ENCODE data around the gene HIVEP3.

The HIVEP3 gene

DNA sequence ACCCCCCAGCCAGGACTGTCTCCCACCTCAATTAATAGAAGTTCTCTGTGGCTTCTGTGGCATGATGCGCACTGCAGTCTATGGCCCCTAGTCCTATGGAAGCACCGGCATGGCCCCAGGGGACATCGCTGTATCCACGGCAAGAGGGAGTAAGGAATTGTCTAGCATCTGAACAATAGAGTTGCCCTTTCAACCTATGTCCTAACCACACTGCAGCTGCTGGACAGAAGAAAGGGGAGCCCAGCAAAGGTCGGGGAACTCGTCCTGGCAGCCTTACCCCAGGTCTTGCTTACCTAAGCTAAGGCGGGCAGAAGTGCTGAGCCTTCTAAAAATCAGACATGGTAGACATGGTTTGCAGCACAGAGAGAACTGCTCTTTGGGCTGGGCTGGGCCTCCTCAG, 330.9 kb downstream of the HIVEP3 start:
- Histone ChIP-seq H3K27ac (ENCODE audit: low read length) (no peak overlapping the region), H3K4me3 (ENCODE audit: low read length in 2 of 2) (no peak overlapping the region), H3K36me3 (ENCODE audit: control insufficient read depth in 2 of 2, insufficient read depth in 2 of 2, low read length in 2 of 2) (no peaks in the 10 kb centered on the region), H3K27me3 (ENCODE audit: control insufficient read depth in 1 of 2, insufficient read depth in 2 of 2, low read length in 2 of 2) (no peaks in the 10 kb centered on the region), H3K9me3 (ENCODE audit: control insufficient read depth in 2 of 2, low read length in 2 of 2) (peaks cover 0 to 3% of the 10 kb centered on the region in 2 donors), H3K9ac (ENCODE audit: low read length in 2 of 2) (no peak overlapping the region), H3K4me1 (ENCODE audit: control insufficient read depth, insufficient read depth, low read length) (no peaks in the 10 kb centered on the region)

GRCh38 chr1:41586230-41586629, 332.5 kb downstream of the HIVEP3 start:
- Histone ChIP-seq H3K4me1 (ENCODE audit: control insufficient read depth, insufficient read depth, low read length) (no peaks in the 10 kb centered on the region), H3K27me3 (ENCODE audit: control insufficient read depth in 1 of 2, insufficient read depth in 2 of 2, low read length in 2 of 2) (no peaks in the 10 kb centered on the region), H3K27ac (ENCODE audit: low read length) (no peak overlapping the region), H3K4me3 (ENCODE audit: low read length in 2 of 2) (no peak overlapping the region), H3K9ac (ENCODE audit: low read length in 2 of 2) (no peak overlapping the region), H3K9me3 (ENCODE audit: control insufficient read depth in 2 of 2, low read length in 2 of 2) (peaks cover 0 to 3% of the 10 kb centered on the region in 2 donors), H3K36me3 (ENCODE audit: control insufficient read depth in 2 of 2, insufficient read depth in 2 of 2, low read length in 2 of 2) (no peaks in the 10 kb centered on the region)

DNA sequence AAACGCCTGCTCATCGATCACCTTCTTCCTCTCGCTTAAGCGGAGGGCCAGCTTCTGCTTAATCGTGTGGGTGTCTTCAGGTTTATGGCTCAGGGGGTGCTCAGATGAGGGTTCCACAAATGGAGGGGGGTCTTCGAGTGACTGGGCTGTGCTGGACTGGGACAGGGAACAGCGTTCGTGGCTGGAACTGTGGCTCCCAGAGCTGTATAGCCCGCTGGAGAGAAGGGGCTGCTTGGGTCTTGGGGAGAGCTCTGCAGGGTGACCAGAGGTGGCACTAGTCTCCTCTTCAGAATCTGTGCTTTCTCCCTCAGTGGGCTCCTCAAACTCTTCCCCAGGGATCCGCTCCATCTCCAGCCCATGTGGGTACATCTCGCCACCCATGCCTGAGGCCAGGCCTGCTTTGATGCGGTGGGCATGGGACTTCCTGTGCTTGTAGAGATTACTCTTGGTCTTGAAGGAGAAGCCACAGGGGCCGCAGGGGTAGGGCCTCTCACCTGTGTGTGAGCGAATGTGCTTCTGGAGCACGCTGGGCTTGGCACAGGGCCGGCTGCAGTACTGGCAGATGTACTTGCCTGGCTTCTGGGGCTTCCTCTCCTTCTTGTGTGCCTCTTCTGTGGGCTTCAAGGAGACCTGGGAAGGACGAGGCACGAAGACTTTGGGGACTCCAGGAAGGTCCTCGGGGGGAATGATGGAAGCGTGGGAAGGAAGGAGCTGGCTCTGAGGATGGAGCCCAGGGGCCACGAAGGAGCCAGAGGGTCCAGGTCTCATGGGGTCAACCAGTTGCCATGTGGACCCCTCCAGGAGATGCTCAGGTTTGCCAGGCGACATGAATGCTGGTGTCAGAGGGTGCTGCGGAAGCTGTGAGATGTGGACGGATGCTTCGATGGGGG, 334.8 kb downstream of the HIVEP3 start:
- Histone ChIP-seq H3K4me3 (ENCODE audit: low read length in 2 of 2) (no peak overlapping the region), H3K27me3 (ENCODE audit: control insufficient read depth in 1 of 2, insufficient read depth in 2 of 2, low read length in 2 of 2) (no peaks in the 10 kb centered on the region)

GRCh38 chr1:41582851-41583657, 335.7 kb downstream of the HIVEP3 start:
- no peak overlapping the region for H3K9ac ChIP-seq (ENCODE audit: low read length in 2 of 2)
- no peaks in the 10 kb centered on the region for H3K36me3 ChIP-seq (ENCODE audit: control insufficient read depth in 2 of 2, insufficient read depth in 2 of 2, low read length in 2 of 2)
- no peak overlapping the region for H3K4me3 ChIP-seq (ENCODE audit: low read length in 2 of 2)
- no peaks in the 10 kb centered on the region for H3K27me3 ChIP-seq (ENCODE audit: control insufficient read depth in 1 of 2, insufficient read depth in 2 of 2, low read length in 2 of 2)
- H3K4me1 ChIP-seq (ENCODE audit: control insufficient read depth, insufficient read depth, low read length) = no peaks in the 10 kb centered on the region
- H3K27ac ChIP-seq (ENCODE audit: low read length) = no peak overlapping the region
- no peaks in the 10 kb centered on the region for H3K9me3 ChIP-seq (ENCODE audit: control insufficient read depth in 2 of 2, low read length in 2 of 2)

More for the DNA sequence above, 334.8 kb downstream of the HIVEP3 start:
- H3K9ac ChIP-seq (ENCODE audit: low read length in 2 of 2) = no peak overlapping the region
- no peak overlapping the region for H3K27ac ChIP-seq (ENCODE audit: low read length)
- H3K4me1 ChIP-seq (ENCODE audit: control insufficient read depth, insufficient read depth, low read length) = no peaks in the 10 kb centered on the region
- no peaks in the 10 kb centered on the region for H3K36me3 ChIP-seq (ENCODE audit: control insufficient read depth in 2 of 2, insufficient read depth in 2 of 2, low read length in 2 of 2)
- H3K9me3 ChIP-seq (ENCODE audit: control insufficient read depth in 2 of 2, low read length in 2 of 2) = no peaks in the 10 kb centered on the region

DNA sequence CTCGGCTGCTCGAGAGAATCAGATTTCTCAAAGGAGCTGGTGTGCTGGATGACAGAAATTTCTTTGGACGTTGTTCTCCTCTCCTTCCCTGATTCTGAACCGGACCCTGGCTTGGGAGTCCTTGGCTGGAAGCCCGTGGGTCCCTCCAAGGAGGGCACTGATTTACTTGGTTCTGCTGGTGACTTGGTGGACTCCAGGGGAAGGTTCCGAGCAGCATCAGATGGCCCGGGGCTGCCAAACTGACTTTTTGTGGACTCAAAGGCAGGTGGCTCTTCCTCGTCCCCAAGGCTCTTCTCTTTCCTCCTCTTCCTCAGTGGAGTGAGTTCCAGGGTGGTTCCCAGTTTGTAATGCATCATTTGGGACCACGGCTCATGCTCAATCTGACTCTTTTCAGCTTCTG, 336.4 kb downstream of the HIVEP3 start:
- H3K36me3 ChIP-seq (ENCODE audit: control insufficient read depth in 2 of 2, insufficient read depth in 2 of 2, low read length in 2 of 2) = no peaks in the 10 kb centered on the region
- no peaks in the 10 kb centered on the region for H3K27me3 ChIP-seq (ENCODE audit: control insufficient read depth in 1 of 2, insufficient read depth in 2 of 2, low read length in 2 of 2)
- H3K9ac ChIP-seq (ENCODE audit: low read length in 2 of 2) = no peak overlapping the region
- no peak overlapping the region for H3K4me3 ChIP-seq (ENCODE audit: low read length in 2 of 2)
- H3K4me1 ChIP-seq (ENCODE audit: control insufficient read depth, insufficient read depth, low read length) = no peaks in the 10 kb centered on the region
- no peak overlapping the region for H3K27ac ChIP-seq (ENCODE audit: low read length)
- no peaks in the 10 kb centered on the region for H3K9me3 ChIP-seq (ENCODE audit: control insufficient read depth in 2 of 2, low read length in 2 of 2)

DNA sequence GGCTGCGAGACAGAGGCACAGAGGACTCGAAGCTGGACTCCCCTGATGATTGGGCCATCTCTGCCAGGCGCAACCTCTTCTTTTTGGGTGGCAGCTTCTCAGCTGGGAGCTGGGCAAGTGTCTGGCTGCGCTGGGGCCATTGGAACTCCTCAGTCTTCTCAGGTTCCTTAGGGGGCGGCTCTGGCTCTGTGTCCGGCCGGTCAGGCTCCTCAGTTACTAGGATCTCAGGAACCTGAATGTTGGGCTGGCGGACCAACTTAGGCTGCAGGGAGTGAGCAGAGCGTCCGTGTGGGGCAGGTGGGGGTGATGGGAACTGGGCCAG, 336.8 kb downstream of the HIVEP3 start:
- H3K27ac ChIP-seq (ENCODE audit: low read length) = no peak overlapping the region
- no peaks in the 10 kb centered on the region for H3K27me3 ChIP-seq (ENCODE audit: control insufficient read depth in 1 of 2, insufficient read depth in 2 of 2, low read length in 2 of 2)
- no peak overlapping the region for H3K4me3 ChIP-seq (ENCODE audit: low read length in 2 of 2)
- H3K36me3 ChIP-seq (ENCODE audit: control insufficient read depth in 2 of 2, insufficient read depth in 2 of 2, low read length in 2 of 2) = no peaks in the 10 kb centered on the region
- H3K4me1 ChIP-seq (ENCODE audit: control insufficient read depth, insufficient read depth, low read length) = no peaks in the 10 kb centered on the region
- no peaks in the 10 kb centered on the region for H3K9me3 ChIP-seq (ENCODE audit: control insufficient read depth in 2 of 2, low read length in 2 of 2)
- H3K9ac ChIP-seq (ENCODE audit: low read length in 2 of 2) = no peak overlapping the region

GRCh38 chr1:41581216-41582003, 337.3 kb downstream of the HIVEP3 start:
- Histone ChIP-seq H3K27me3 (ENCODE audit: control insufficient read depth in 1 of 2, insufficient read depth in 2 of 2, low read length in 2 of 2) (no peaks in the 10 kb centered on the region), H3K4me1 (ENCODE audit: control insufficient read depth, insufficient read depth, low read length) (no peaks in the 10 kb centered on the region), H3K36me3 (ENCODE audit: control insufficient read depth in 2 of 2, insufficient read depth in 2 of 2, low read length in 2 of 2) (no peaks in the 10 kb centered on the region), H3K4me3 (ENCODE audit: low read length in 2 of 2) (no peak overlapping the region), H3K9ac (ENCODE audit: low read length in 2 of 2) (no peak overlapping the region), H3K27ac (ENCODE audit: low read length) (no peak overlapping the region), H3K9me3 (ENCODE audit: control insufficient read depth in 2 of 2, low read length in 2 of 2) (no peaks in the 10 kb centered on the region)

DNA sequence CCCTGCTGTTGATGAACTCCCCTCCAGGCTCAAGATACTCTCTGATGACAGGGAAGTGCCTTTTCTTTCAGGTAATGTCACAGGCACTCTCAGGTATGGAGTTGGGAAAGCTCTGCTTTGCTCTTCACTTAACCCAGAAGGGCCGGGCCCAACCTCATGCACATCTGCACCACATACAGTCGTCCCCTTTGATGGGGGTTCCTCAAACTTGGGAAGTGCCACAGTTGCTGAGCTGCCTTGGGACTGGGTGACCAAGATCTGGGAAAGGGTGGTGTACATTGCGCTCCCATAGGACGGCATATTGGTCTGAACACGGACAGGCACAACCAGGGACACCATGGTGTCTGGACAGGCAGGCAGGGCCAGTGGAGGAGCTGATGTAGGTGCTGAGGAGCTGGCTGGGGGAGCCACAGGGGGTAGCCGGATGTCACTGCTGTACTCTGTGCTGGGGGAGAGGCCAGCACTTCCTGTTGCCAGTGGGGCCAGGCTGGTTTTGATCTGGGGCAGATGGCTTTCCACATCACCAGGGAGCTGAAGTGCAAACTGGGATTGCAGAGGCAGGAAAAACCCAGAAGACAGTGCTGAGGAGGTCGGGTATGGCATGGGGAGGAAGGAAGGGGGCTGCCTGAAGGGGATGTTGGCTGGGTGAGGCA, 338.1 kb downstream of the HIVEP3 start:
- no peak overlapping the region for H3K27ac ChIP-seq (ENCODE audit: low read length)
- H3K4me1 ChIP-seq (ENCODE audit: control insufficient read depth, insufficient read depth, low read length) = no peaks in the 10 kb centered on the region

GRCh38 chr1:41580021-41580420, 338.7 kb downstream of the HIVEP3 start:
- no peak overlapping the region for H3K27ac ChIP-seq (ENCODE audit: low read length)
- no peaks in the 10 kb centered on the region for H3K4me1 ChIP-seq (ENCODE audit: control insufficient read depth, insufficient read depth, low read length)
- no peaks in the 10 kb centered on the region for H3K36me3 ChIP-seq (ENCODE audit: control insufficient read depth in 2 of 2, insufficient read depth in 2 of 2, low read length in 2 of 2)
- H3K27me3 ChIP-seq (ENCODE audit: control insufficient read depth in 1 of 2, insufficient read depth in 2 of 2, low read length in 2 of 2) = no peaks in the 10 kb centered on the region
- H3K9me3 ChIP-seq (ENCODE audit: control insufficient read depth in 2 of 2, low read length in 2 of 2) = no peaks in the 10 kb centered on the region
- no peak overlapping the region for H3K4me3 ChIP-seq (ENCODE audit: low read length in 2 of 2)
- no peak overlapping the region for H3K9ac ChIP-seq (ENCODE audit: low read length in 2 of 2)

More for the DNA sequence above, 338.1 kb downstream of the HIVEP3 start:
- H3K4me3 ChIP-seq (ENCODE audit: low read length in 2 of 2) = no peak overlapping the region
- no peaks in the 10 kb centered on the region for H3K9me3 ChIP-seq (ENCODE audit: control insufficient read depth in 2 of 2, low read length in 2 of 2)
- H3K9ac ChIP-seq (ENCODE audit: low read length in 2 of 2) = no peak overlapping the region
- no peaks in the 10 kb centered on the region for H3K27me3 ChIP-seq (ENCODE audit: control insufficient read depth in 1 of 2, insufficient read depth in 2 of 2, low read length in 2 of 2)
- H3K36me3 ChIP-seq (ENCODE audit: control insufficient read depth in 2 of 2, insufficient read depth in 2 of 2, low read length in 2 of 2) = no peaks in the 10 kb centered on the region

DNA sequence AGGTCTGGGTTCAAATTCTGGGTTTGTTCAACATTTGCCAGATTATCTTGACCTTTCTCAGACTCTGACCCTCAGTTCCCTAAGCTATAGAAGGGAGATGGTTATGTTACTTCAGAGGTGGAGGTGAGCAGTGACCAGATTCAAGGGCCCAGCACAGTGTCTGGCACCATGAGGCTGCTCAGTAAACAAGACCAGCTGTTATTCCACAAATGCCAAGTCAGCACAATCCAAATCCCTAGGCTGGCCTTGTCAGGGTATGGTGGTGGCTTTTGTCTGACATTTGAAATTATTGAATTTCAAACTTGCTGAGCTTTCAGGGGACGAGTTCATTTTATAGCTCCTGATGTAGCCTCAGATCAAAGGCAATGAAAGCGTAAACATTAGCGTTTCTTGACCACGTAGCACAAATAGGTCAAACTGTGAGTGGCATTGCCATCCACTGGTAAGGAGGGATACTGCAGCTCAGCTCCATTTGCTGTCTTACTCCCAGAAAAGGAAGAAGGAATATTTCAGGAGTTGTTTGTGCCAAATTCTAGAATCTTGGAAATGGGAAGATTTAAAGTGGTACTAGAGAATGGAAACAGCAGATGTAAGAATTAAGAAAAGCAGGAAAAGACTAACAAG, 339.9 kb downstream of the HIVEP3 start:
- Histone ChIP-seq H3K27me3 (ENCODE audit: control insufficient read depth in 1 of 2, insufficient read depth in 2 of 2, low read length in 2 of 2) (no peaks in the 10 kb centered on the region), H3K4me3 (ENCODE audit: low read length in 2 of 2) (no peak overlapping the region), H3K36me3 (ENCODE audit: control insufficient read depth in 2 of 2, insufficient read depth in 2 of 2, low read length in 2 of 2) (no peaks in the 10 kb centered on the region), H3K9ac (ENCODE audit: low read length in 2 of 2) (no peak overlapping the region), H3K9me3 (ENCODE audit: control insufficient read depth in 2 of 2, low read length in 2 of 2) (no peaks in the 10 kb centered on the region), H3K4me1 (ENCODE audit: control insufficient read depth, insufficient read depth, low read length) (peaks cover 3% of the 10 kb centered on the region), H3K27ac (ENCODE audit: low read length) (no peak overlapping the region)

All from stomach smooth muscle (tissue), 2 donors.